HUES64 (cell line): Measurements from ENCODE around the gene TRDMT1.

Experiments
- H3K27ac ChIP-seq: 2 replicates; pipeline ENCODE4 v1.7.0; 2013; ENCODE audit warnings: low read depth, low read length, inconsistent platforms
- H3K27me3 ChIP-seq: 2 replicates; pipeline ENCODE4 v1.6.1; 2013; ENCODE audit warnings: mild to moderate bottlenecking, low read length; ENCODE audit not compliant: insufficient read depth
- H3K36me3 ChIP-seq: 2 replicates; pipeline ENCODE4 v1.6.1; 2013; ENCODE audit warnings: mild to moderate bottlenecking, low read length; ENCODE audit not compliant: insufficient read depth
- H3K4me1 ChIP-seq: 2 replicates; pipeline ENCODE4 v1.6.1; 2013; ENCODE audit warnings: mild to moderate bottlenecking, low read length, moderate library complexity; ENCODE audit not compliant: insufficient read depth
- H3K4me3 ChIP-seq: 2 replicates; pipeline ENCODE4 v1.5.1; 2013; ENCODE audit warnings: mild to moderate bottlenecking, low read length, moderate library complexity
- H3K9ac ChIP-seq: 2 replicates; pipeline ENCODE4 v1.6.1; 2013; ENCODE audit warnings: mild to moderate bottlenecking, low read depth, low read length
- H3K9me3 ChIP-seq: 2 replicates; pipeline ENCODE4 v1.6.1; 2013; ENCODE audit warnings: low read depth, low read length; ENCODE audit not compliant: insufficient read depth
- WGBS: fragments of 150-250, 120-280 bp; methylation state at CpG from one replicate; pipeline ENCODE4 v1.1.7; 2013; ENCODE audit warnings: missing lambda C conversion rate; 5-methylcytosine and 5-hydroxymethylcytosine counted together

The TRDMT1 gene

GRCh38 chr10:17217631-17218232 lies 16.3 kb upstream of the TRDMT1 start:
- 100% methylated on average over 1 of the region's 1 CpG for WGBS
- no peaks in the 10 kb centered on the region for H3K36me3 ChIP-seq
- H3K27ac ChIP-seq = no peak overlapping the region
- H3K9me3 ChIP-seq = no peaks in the 10 kb centered on the region
- H3K9ac ChIP-seq = no peak overlapping the region
- no peaks in the 10 kb centered on the region for H3K27me3 ChIP-seq
- no peak overlapping the region for H3K4me3 ChIP-seq
- H3K4me1 ChIP-seq = peaks cover 45% of the 10 kb centered on the region

GRCh38 chr10:17216901-17217395 lies 15.5 kb upstream of the TRDMT1 start:
- Histone ChIP-seq H3K27me3 (no peaks in the 10 kb centered on the region), H3K36me3 (no peaks in the 10 kb centered on the region), H3K4me3 (no peak overlapping the region), H3K27ac (peak overlapping the region; percentile 81), H3K9me3 (no peaks in the 10 kb centered on the region), H3K9ac (no peak overlapping the region), H3K4me1 (peaks cover 45% of the 10 kb centered on the region)
- WGBS = 84% methylated on average over 5 of the region's 6 CpGs

- 53% methylated on average over 5 of the region's 5 CpGs for WGBS
- Histone ChIP-seq H3K9me3 (no peaks in the 10 kb centered on the region), H3K27me3 (no peaks in the 10 kb centered on the region), H3K9ac (no peak overlapping the region; the same call in 1 of the 2 replicates), H3K27ac (peak overlapping the region; percentile 81), H3K4me1 (peaks cover 45% of the 10 kb centered on the region), H3K4me3 (no peak overlapping the region), H3K36me3 (no peaks in the 10 kb centered on the region)
These were observed 14.9 kb upstream of the TRDMT1 start for GRCh38 chr10:17216217-17216900.

GRCh38 chr10:17215782-17216122 lies 14.3 kb upstream of the TRDMT1 start:
- peaks cover 43% of the 10 kb centered on the region for H3K4me1 ChIP-seq
- peak overlapping the region; percentile 81 for H3K27ac ChIP-seq
- no peaks in the 10 kb centered on the region for H3K9me3 ChIP-seq
- no peak overlapping the region for H3K9ac ChIP-seq
- 100% methylated on average over 1 of the region's 2 CpGs for WGBS
- H3K4me3 ChIP-seq = no peak overlapping the region
- H3K36me3 ChIP-seq = no peaks in the 10 kb centered on the region
- no peaks in the 10 kb centered on the region for H3K27me3 ChIP-seq

GRCh38 chr10:17214971-17215781 lies 13.7 kb upstream of the TRDMT1 start:
- Histone ChIP-seq H3K36me3 (no peaks in the 10 kb centered on the region), H3K4me3 (no peak overlapping the region), H3K27ac (peak overlapping the region; percentile 81), H3K4me1 (peaks cover 46% of the 10 kb centered on the region), H3K9me3 (no peaks in the 10 kb centered on the region), H3K27me3 (no peaks in the 10 kb centered on the region), H3K9ac (peak overlapping the region; percentile 10; the same call in 1 of the 2 replicates)
- 88% methylated on average over 9 of the region's 9 CpGs for whole genome bisulfite sequencing

GRCh38 chr10:17214526-17214925 lies 13.1 kb upstream of the TRDMT1 start:
- Histone ChIP-seq H3K27ac (peak overlapping the region; percentile 81; the same call in 1 of the 2 replicates), H3K9me3 (no peaks in the 10 kb centered on the region), H3K9ac (peak overlapping the region; percentile 10; the same call in 1 of the 2 replicates), H3K27me3 (no peaks in the 10 kb centered on the region), H3K4me3 (no peak overlapping the region), H3K4me1 (peaks cover 49% of the 10 kb centered on the region), H3K36me3 (no peaks in the 10 kb centered on the region)
- WGBS = 73% methylated on average over 2 of the region's 2 CpGs

- Histone ChIP-seq H3K9me3 (no peaks in the 10 kb centered on the region), H3K4me1 (peaks cover 49% of the 10 kb centered on the region), H3K27ac (peak overlapping the region; percentile 81; the same call in 1 of the 2 replicates), H3K9ac (no peak overlapping the region), H3K4me3 (no peak overlapping the region), H3K36me3 (no peaks in the 10 kb centered on the region), H3K27me3 (no peaks in the 10 kb centered on the region)
- 88% methylated on average over 1 of the region's 2 CpGs for WGBS
These were observed 12.3 kb upstream of the TRDMT1 start for GRCh38 chr10:17213646-17214349.

- no peaks in the 10 kb centered on the region for H3K36me3 ChIP-seq
- H3K4me3 ChIP-seq = no peak overlapping the region
- H3K4me1 ChIP-seq = peaks cover 49% of the 10 kb centered on the region
- H3K27ac ChIP-seq = no peak overlapping the region
- H3K27me3 ChIP-seq = no peaks in the 10 kb centered on the region
- H3K9me3 ChIP-seq = no peaks in the 10 kb centered on the region
- H3K9ac ChIP-seq = no peak overlapping the region
These were observed 11.3 kb upstream of the TRDMT1 start for GRCh38 chr10:17212802-17213221.

- Histone ChIP-seq H3K27me3 (no peaks in the 10 kb centered on the region), H3K9me3 (no peaks in the 10 kb centered on the region), H3K4me3 (no peak overlapping the region), H3K36me3 (no peaks in the 10 kb centered on the region), H3K9ac (peak overlapping the region; percentile 18; the same call in 1 of the 2 replicates), H3K4me1 (peaks cover 34% of the 10 kb centered on the region), H3K27ac (no peak overlapping the region)
- 89% methylated on average over 1 of the region's 3 CpGs for WGBS
These were observed 8.9 kb upstream of the TRDMT1 start for GRCh38 chr10:17210361-17210760.

- Histone ChIP-seq H3K36me3 (no peaks in the 10 kb centered on the region), H3K27ac (no peak overlapping the region), H3K9ac (peak overlapping the region; percentile 18; the same call in 1 of the 2 replicates), H3K9me3 (no peaks in the 10 kb centered on the region), H3K4me3 (no peak overlapping the region), H3K4me1 (peaks cover 30% of the 10 kb centered on the region), H3K27me3 (no peaks in the 10 kb centered on the region)
- 91% methylated on average over 2 of the region's 2 CpGs for WGBS
These were observed 8.4 kb upstream of the TRDMT1 start for GRCh38 chr10:17209881-17210280.
